Right cardiac atrium (tissue), 5 donors: ENCODE measurements around the gene SIAH3. TPM values are rescaled to one million over a fixed set of nuclear protein-coding genes. Genes with fewer than 3 reads are reported as not detected.
A peak's percentile ranks its signal among the peaks of the same experiment; 100 is the strongest.

Source experiments
- ATAC-seq, 2 donors: fragments of 200-7000 bp; cut with Tn5 transposase; one replicate each; pipeline versions ENCODE4 v1.8.0 to v1.9.1; 2020; ENCODE audit warnings: moderate library complexity in 2 of 2, mild to moderate bottlenecking in 1 of 2
- DNase-seq, 3 donors: peaks; one replicate each; pipeline ENCODE4 v3.0.0-alpha.2; 2020
- H3K27ac ChIP-seq: one replicate; pipeline ENCODE4 v1.5.1; 2013; ENCODE audit warnings: mild to moderate bottlenecking, low read length, control low read depth, moderate library complexity
- H3K27me3 ChIP-seq: one replicate; pipeline ENCODE4 v1.6.1; 2013; ENCODE audit not compliant: control insufficient read depth, insufficient read depth
- H3K4me1 ChIP-seq: one replicate; pipeline ENCODE4 v1.6.1; 2013; ENCODE audit warnings: low read length; ENCODE audit not compliant: control insufficient read depth, insufficient read depth
- H3K4me3 ChIP-seq: one replicate; pipeline ENCODE4 v1.5.1; 2013; ENCODE audit warnings: low read length, control low read depth
- H3K9me3 ChIP-seq: one replicate; pipeline ENCODE4 v1.6.1; 2013; ENCODE audit warnings: low read length; ENCODE audit not compliant: control insufficient read depth
- WGBS: extraction: QIAGEN DNeasy Blood & Tissue Kit; methylation state at CpG from one replicate; pipeline ENCODE4 v1.1.7; 2013; 5-methylcytosine and 5-hydroxymethylcytosine counted together
- intact Hi-C, 4 donors: fragments of 100-400 bp; cut with DNase I; formaldehyde crosslinking; loops; one replicate each; pipeline versions ENCODE4 v1.11.0 to v1.14.0; 2022 to 2023
- polyA plus RNA-seq: library from polyadenylated mRNA; stranded (reverse); fragments of 200-250 nt; gene quantifications from one replicate; pipeline ENCODE4 v1.2.3, GENCODE V29; 2013
- total RNA-seq, 4 donors: library from RNA; stranded (reverse); fragmentation: NEBNext Ultra II Directional; extraction: Animal tissue kit (Norgen Biotek cat#: 25700); gene quantifications; one replicate each; pipeline ENCODE4 v1.2.1, GENCODE V29; 2021
- donor health status: healthy with polysubstance abuse.
- donor health status: DM: no; HTN: yes; CAD: no.
- donor health status: DM: no; HTN: no; CAD: no.
- donor health status: DM: no; HTN: yes; CAD: no; lungs with severe emphysema.
- donor health status: DM: yes; HTN: yes; CAD: no.

Gene SIAH3
- total and polyA plus RNA-seq, 5 donors, result not detected

DNA sequence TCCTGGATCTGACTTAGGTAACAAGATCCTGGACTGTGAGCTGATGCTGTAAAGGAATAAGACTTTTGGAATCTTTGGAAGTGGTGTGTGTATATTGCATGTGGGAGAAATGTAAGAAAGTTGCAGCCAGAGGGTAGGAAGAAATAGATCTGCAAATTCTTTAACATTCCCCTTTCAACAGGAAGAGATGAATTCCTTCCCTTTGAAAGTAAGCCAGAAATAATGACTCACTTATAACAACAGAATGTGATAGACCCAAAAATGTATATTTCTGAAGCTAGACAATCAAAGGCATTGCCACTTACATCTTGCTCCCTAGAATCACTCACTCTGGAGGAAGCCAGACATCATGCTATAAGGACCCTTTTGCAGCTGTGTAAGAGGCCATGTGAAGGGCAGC lies 9.8 kb upstream of the SIAH3 start:
- ATAC-seq (no peak), DNase-seq (no peak)

DNA sequence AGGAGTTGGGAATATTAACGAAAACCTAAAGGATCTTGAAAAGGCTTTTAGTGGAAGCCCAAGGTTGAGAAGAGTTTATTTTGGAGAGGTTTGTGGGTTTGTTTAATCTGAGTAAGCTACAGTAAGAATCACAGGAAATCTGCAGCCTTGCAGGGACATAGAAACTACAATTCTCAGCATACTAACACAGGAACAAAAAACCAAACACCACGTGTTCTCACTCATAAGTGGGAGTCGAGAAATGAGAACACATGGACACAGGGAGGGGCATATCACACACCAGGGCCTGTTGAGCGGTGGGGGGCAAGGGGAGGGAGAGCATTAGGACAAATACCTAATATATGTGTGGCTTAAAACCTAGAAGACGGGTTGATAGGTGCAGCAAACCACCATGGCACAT lies 8.7 kb upstream of the SIAH3 start:
- no peak overlapping the region for H3K27ac ChIP-seq
- H3K4me1 ChIP-seq, result no peaks in the 10 kb centered on the region
- ATAC-seq, result no peak
- no peak for DNase-seq
- no peaks in the 10 kb centered on the region for H3K27me3 ChIP-seq
- no peak overlapping the region for H3K4me3 ChIP-seq
- WGBS, result 60% methylated on average over 5 of the region's 5 CpGs
- H3K9me3 ChIP-seq, result peaks cover 1% of the 10 kb centered on the region
- intact Hi-C loops, result no loop called here

More for the DNA sequence above, 9.8 kb upstream of the SIAH3 start:
- H3K9me3 ChIP-seq, result peaks cover 1% of the 10 kb centered on the region
- intact Hi-C loops, result no loop called here
- H3K27ac ChIP-seq, result no peak overlapping the region
- no peak overlapping the region for H3K4me3 ChIP-seq
- H3K4me1 ChIP-seq, result no peaks in the 10 kb centered on the region
- H3K27me3 ChIP-seq, result no peaks in the 10 kb centered on the region

DNA sequence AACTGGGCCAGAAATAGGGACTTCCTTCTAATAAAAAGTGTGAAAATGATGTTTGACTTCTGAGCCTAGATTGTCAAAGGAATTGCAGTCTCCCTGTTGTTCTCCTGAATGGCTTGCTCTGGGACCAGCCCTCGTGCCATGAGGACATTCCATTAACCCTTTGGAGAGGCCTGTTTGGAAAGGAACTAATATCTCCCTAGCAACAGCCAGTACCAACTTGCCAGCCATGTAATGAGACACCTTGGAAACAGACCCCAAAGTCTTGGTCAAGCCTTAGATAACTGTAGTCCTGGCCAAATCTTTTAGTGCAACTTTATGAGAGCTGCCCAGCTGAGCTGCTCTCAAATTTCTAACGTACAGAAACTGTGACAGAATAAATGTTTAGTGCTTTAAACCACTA lies 8.2 kb upstream of the SIAH3 start:
- DNase-seq (no peak), ATAC-seq (no peak)
- H3K27me3 ChIP-seq, result no peaks in the 10 kb centered on the region
- intact Hi-C loops, result no loop called here
- H3K4me1 ChIP-seq, result no peaks in the 10 kb centered on the region
- H3K27ac ChIP-seq, result no peak overlapping the region
- H3K9me3 ChIP-seq, result peaks cover 1% of the 10 kb centered on the region
- WGBS, result 40% methylated on average over 2 of the region's 2 CpGs
- H3K4me3 ChIP-seq, result no peak overlapping the region

GRCh38 chr13:45852494-45852893 lies 941 bp upstream of the SIAH3 start:
- DNase-seq, result no peak
- 69% methylated on average over 3 of the region's 3 CpGs for WGBS
- H3K27me3 ChIP-seq, result no peaks in the 10 kb centered on the region
- no peaks in the 10 kb centered on the region for H3K4me1 ChIP-seq
- H3K4me3 ChIP-seq, result no peak overlapping the region
- no peak for ATAC-seq
- H3K9me3 ChIP-seq, result no peaks in the 10 kb centered on the region
- intact Hi-C loops, result no loop called here
- H3K27ac ChIP-seq, result no peak overlapping the region

DNA sequence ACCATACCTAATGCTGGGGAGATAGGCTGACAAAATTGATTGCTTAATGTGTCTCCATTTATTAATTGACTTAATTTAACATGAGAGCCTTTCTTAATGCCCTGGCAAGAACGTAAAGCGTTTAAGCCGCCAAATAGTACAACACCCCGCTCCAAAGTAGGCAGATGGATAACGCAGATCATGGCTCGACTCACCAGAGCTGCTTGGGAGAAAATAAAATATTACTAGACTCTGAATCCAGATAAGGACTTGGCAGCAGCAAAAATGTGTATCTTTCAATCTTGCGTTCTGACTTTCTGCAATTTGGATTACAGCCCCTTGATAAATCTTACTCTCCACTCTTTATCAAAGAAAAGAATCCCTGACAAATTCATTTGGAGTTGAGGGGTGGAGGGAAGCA lies 403 bp upstream of the SIAH3 start:
- H3K27me3 ChIP-seq, result no peaks in the 10 kb centered on the region

DNA sequence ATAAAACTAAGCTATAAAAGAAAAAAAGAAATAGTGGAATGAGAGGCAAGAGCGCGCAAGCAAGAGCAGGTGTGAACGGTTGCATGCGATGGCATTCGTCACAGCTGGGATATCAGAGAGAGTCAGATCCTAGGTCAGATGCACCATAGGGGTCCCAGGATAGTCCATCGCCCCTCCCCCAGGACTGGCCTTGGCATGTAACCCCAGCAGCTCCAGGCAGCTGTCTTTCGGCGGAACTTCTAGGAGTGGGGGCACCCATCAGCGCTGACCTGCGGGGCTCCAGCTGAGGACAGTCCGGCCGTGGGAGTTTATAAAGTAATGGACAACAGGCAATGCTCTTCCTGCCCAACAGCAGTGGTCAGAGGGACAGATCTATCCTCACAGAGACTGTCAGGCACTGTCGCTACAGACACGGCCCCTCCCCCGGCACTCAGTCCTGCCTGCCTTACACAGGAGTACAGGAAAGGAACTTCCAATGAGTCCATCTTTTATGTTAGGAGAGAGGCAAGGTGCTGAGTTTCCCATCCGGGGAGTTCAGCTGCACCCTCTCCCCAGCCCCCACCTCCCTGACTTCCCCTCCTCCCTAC lies 1.4 kb downstream of the SIAH3 start:
- Histone ChIP-seq H3K4me3 (peak overlapping the region; percentile 8), H3K27me3 (no peaks in the 10 kb centered on the region), H3K4me1 (no peaks in the 10 kb centered on the region), H3K9me3 (no peaks in the 10 kb centered on the region), H3K27ac (no peak overlapping the region)
- no peak for DNase-seq
- intact Hi-C loops, result no loop called here
- 36% methylated on average over 16 of the region's 16 CpGs for WGBS
- ATAC-seq, result peak in 1 of 2 donors; percentile 38

More for the DNA sequence above, 403 bp upstream of the SIAH3 start:
- ATAC-seq (no peak), DNase-seq (no peak)
- intact Hi-C loops, result no loop called here
- 49% methylated on average over 7 of the region's 7 CpGs for WGBS
- Histone ChIP-seq H3K9me3 (no peaks in the 10 kb centered on the region), H3K4me3 (no peak overlapping the region), H3K27ac (no peak overlapping the region), H3K4me1 (no peaks in the 10 kb centered on the region)

GRCh38 chr13:45849408-45849807 lies 2.1 kb downstream of the SIAH3 start:
- 64% methylated on average over 2 of the region's 2 CpGs for whole genome bisulfite sequencing
- Histone ChIP-seq H3K9me3 (no peaks in the 10 kb centered on the region), H3K4me3 (no peak overlapping the region), H3K4me1 (no peaks in the 10 kb centered on the region), H3K27ac (no peak overlapping the region), H3K27me3 (no peaks in the 10 kb centered on the region)
- intact Hi-C loops, result no loop called here
- DNase-seq, result no peak
- ATAC-seq, result no peak

DNA sequence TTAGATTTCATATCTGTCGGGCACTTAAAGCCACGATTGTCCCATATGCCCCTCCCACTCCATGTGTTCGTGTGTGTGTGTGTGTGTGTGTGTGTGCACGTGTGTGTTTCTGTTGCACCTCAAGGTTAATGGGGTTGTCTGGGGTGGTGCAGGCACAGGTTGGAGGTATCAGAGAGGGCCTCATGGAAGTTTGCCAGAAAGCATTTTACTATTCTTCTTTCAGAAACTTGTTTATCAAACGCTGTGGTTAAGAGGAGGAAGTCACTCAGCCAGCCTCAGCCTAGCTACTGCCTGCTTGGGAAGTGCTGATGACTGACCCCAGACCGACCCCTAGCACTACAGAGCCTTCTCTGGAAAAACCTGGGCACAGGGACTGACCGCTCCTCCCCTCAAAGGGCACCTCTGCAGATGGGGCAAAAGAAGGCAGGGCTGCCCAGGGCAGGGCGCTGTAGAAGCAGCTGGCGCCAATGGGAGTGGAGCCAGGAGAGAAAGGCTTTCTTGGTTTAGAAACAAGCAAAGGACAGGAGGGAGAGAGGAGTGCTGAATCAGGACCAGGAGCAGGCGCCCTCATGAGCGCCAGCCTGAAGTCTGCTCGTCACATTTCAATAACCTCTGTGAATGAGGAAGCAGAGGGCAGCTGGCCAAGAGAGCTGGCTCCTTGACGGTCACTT lies 3.9 kb downstream of the SIAH3 start:
- 41% methylated on average over 13 of the region's 13 CpGs for WGBS
- H3K27me3 ChIP-seq, result no peaks in the 10 kb centered on the region
- DNase-seq, result peak in 2 of 3 donors; percentile 58 to 72
- H3K4me1 ChIP-seq, result no peaks in the 10 kb centered on the region
- no peak overlapping the region for H3K4me3 ChIP-seq
- H3K9me3 ChIP-seq, result no peaks in the 10 kb centered on the region
- intact Hi-C loops, result no loop called here
- peak in 1 of 2 donors; percentile 25 for ATAC-seq
- no peak overlapping the region for H3K27ac ChIP-seq

- 89% methylated on average over 8 of the region's 8 CpGs for WGBS
- H3K4me3 ChIP-seq, result no peak overlapping the region
- DNase-seq (no peak), ATAC-seq (no peak)
- H3K9me3 ChIP-seq, result no peaks in the 10 kb centered on the region
- H3K4me1 ChIP-seq, result no peaks in the 10 kb centered on the region
- intact Hi-C loops, result no loop called here
- H3K27me3 ChIP-seq, result no peaks in the 10 kb centered on the region
- no peak overlapping the region for H3K27ac ChIP-seq
Observed at GRCh38 chr13:45846681-45847080, 4.9 kb downstream of the SIAH3 start.

DNA sequence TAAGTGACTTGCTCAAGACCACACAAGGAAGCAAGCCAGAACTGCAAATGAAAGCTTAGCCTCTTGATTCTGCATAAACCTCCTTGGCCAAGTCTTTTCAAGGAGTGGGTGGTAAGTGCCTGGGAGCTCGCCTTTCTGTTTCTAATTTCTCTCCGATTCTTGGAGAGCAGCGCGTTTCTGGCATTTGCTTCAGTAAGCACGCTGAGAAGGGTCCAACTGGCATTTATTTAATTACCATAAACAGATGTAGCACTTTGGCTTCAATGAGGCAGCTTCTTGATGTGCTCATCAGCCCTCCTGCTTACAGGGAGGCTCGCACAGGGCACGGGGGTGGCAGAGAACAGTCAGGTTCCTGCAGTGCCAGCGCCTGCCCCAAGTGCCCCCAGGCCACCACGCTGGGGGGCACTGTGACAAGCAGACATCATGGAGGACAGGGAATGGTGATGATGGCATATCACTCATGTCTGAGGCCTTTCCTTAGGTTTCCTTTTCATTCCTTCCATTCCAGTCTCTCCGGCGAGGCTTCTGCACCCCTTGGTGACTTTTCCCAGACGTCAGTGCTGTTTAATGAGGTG lies 13.3 kb downstream of the SIAH3 start:
- H3K9me3 ChIP-seq, result no peaks in the 10 kb centered on the region
- 64% methylated on average over 12 of the region's 12 CpGs for WGBS
- H3K4me1 ChIP-seq, result no peaks in the 10 kb centered on the region
- intact Hi-C loops, result no loop called here
- ATAC-seq, result no peak
- no peaks in the 10 kb centered on the region for H3K27me3 ChIP-seq
- H3K27ac ChIP-seq, result no peak overlapping the region
- no peak for DNase-seq
- H3K4me3 ChIP-seq, result no peak overlapping the region

DNA sequence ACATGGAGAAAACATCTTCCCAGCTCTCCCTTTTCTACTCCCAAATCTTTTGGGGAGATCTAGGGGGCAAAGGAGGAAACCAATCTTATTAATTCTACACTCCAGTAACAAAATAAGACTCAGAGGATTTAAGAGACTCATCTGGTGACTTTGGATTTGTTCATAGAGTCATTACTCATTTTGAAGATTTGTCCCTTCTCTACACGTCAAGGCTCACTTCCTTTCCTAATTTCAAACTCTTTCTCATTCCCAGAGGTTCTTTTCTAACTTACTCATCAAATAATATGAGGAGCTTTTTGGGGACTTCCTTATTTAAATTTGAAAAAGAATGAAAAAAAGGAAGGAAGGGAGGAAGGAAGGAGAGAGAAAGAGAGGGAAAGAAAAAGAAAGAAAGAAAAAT lies 14.4 kb downstream of the SIAH3 start:
- intact Hi-C loops, result no loop called here
- no peaks in the 10 kb centered on the region for H3K4me1 ChIP-seq
- no peak for DNase-seq
- ATAC-seq, result no peak
- no peak overlapping the region for H3K27ac ChIP-seq
- WGBS, result 38% methylated on average over 1 of the region's 1 CpG
- H3K27me3 ChIP-seq, result no peaks in the 10 kb centered on the region
- H3K9me3 ChIP-seq, result no peaks in the 10 kb centered on the region
- no peak overlapping the region for H3K4me3 ChIP-seq
